G401 (cell line): ENCODE measurements around the gene ZNF365. TPM values are rescaled to one million over a fixed set of nuclear protein-coding genes. Genes with fewer than 3 reads are reported as not detected.
A peak's percentile ranks its signal among the peaks of the same experiment; 100 is the strongest.
"Not testable (repeated sequence)": the region's sequence is repeated elsewhere in the genome, so short reads cannot be mapped to it uniquely, and the experiment has no call there.

Experiments
- DNase-seq: peaks from one replicate; pipeline ENCODE4 v3.0.0-alpha.2; 2015; ENCODE audit warnings: low spot score
- in situ Hi-C: cut with HindIII; loops from 2 replicates; pipeline ENCODE4 v1.10.0; 2016; ENCODE audit warnings: low sequenced_read_pairs, mixed read lengths
- total RNA-seq: library from RNA; depleted of rRNA; stranded (reverse); fragments of >200 nt; shearing (Covaris generic); gene quantifications from 2 replicates; pipeline ENCODE4 v1.2.3, GENCODE V29; 2014

The ZNF365 gene
- total RNA-seq, 1 experiment from 2014 or later: not detected

GRCh38 chr10:62402508-62402907 lies 28.3 kb downstream of the ZNF365 start:
- in situ Hi-C loops: no loop called here
- no peak for DNase-seq

- in situ Hi-C loops, DNase-seq: not testable (repeated sequence)
These were observed 36.4 kb downstream of the ZNF365 start for GRCh38 chr10:62410528-62410927.

- DNase-seq, in situ Hi-C loops: not testable (repeated sequence)
These were observed 36.8 kb downstream of the ZNF365 start for GRCh38 chr10:62410934-62411333.

GRCh38 chr10:62413048-62413447 lies 38.9 kb downstream of the ZNF365 start:
- DNase-seq: no peak
- in situ Hi-C loops: no loop called here

- in situ Hi-C loops: no loop called here
- DNase-seq: no peak
These were observed 39.5 kb downstream of the ZNF365 start for GRCh38 chr10:62413652-62414051.

- in situ Hi-C loops: no loop called here
- no peak for DNase-seq
These were observed 40.2 kb downstream of the ZNF365 start for GRCh38 chr10:62414359-62414758.

- in situ Hi-C loops: no loop called here
- DNase-seq: no peak
These were observed 48.0 kb downstream of the ZNF365 start for GRCh38 chr10:62422068-62422590.

GRCh38 chr10:62424026-62424425 lies 49.9 kb downstream of the ZNF365 start:
- DNase-seq: no peak
- in situ Hi-C loops: no loop called here

- in situ Hi-C loops: no loop called here
These were observed 51.9 kb downstream of the ZNF365 start for GRCh38 chr10:62426086-62426485.

GRCh38 chr10:62426600-62426999 lies 52.4 kb downstream of the ZNF365 start:
- in situ Hi-C loops: no loop called here
- DNase-seq: no peak

More at GRCh38 chr10:62426086-62426485, 51.9 kb downstream of the ZNF365 start:
- no peak for DNase-seq

- in situ Hi-C loops: no loop called here
- peak; percentile 84 for DNase-seq
These were observed 56.7 kb downstream of the ZNF365 start for GRCh38 chr10:62430881-62431280.

GRCh38 chr10:62433181-62433692 lies 59.1 kb downstream of the ZNF365 start:
- peak; percentile 14 for DNase-seq
- in situ Hi-C loops: no loop called here

- in situ Hi-C loops: no loop called here
- no peak for DNase-seq
These were observed 59.7 kb downstream of the ZNF365 start for GRCh38 chr10:62433901-62434300.

GRCh38 chr10:62437696-62438095 lies 63.5 kb downstream of the ZNF365 start:
- in situ Hi-C loops: no loop called here
- DNase-seq: peak; percentile 71

- no peak for DNase-seq
- in situ Hi-C loops: no loop called here
These were observed 67.8 kb downstream of the ZNF365 start for GRCh38 chr10:62442006-62442405.

- DNase-seq: no peak
- in situ Hi-C loops: no loop called here
These were observed 68.9 kb downstream of the ZNF365 start for GRCh38 chr10:62442894-62443669.

- DNase-seq: no peak
- in situ Hi-C loops: no loop called here
These were observed 69.7 kb downstream of the ZNF365 start for GRCh38 chr10:62443866-62444265.

GRCh38 chr10:62446627-62447026 lies 72.5 kb downstream of the ZNF365 start:
- in situ Hi-C loops: no loop called here
- no peak for DNase-seq

- no peak for DNase-seq
- in situ Hi-C loops: no loop called here
These were observed 76.9 kb downstream of the ZNF365 start for GRCh38 chr10:62450912-62451610.

- in situ Hi-C loops: no loop called here
- DNase-seq: no peak
These were observed 77.4 kb downstream of the ZNF365 start for GRCh38 chr10:62451611-62451975.
